ENCODE results near the gene NF1.

DNA sequence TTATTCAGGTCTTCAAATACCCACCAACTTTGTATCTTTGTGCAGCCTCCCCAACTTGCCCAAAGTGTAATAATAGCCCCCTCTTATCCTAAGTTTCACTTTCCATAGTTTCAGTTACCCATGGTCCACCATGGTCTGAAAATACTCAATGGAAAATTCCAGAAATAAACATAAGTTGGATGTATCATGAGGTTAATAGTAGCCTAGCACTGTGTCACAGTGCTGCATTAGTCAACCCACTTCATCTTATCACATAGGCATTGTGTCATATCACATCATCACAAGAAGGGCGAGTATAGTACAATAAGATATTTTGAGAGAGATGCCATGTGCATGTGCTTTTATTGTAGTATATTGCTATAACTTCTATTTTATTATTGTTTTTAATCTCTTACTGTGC, 180.3 kb downstream of the NF1 start:
- TF ChIP-seq, protein P1, sequence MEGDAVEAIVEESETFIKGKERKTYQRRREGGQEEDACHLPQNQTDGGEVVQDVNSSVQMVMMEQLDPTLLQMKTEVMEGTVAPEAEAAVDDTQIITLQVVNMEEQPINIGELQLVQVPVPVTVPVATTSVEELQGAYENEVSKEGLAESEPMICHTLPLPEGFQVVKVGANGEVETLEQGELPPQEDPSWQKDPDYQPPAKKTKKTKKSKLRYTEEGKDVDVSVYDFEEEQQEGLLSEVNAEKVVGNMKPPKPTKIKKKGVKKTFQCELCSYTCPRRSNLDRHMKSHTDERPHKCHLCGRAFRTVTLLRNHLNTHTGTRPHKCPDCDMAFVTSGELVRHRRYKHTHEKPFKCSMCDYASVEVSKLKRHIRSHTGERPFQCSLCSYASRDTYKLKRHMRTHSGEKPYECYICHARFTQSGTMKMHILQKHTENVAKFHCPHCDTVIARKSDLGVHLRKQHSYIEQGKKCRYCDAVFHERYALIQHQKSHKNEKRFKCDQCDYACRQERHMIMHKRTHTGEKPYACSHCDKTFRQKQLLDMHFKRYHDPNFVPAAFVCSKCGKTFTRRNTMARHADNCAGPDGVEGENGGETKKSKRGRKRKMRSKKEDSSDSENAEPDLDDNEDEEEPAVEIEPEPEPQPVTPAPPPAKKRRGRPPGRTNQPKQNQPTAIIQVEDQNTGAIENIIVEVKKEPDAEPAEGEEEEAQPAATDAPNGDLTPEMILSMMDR (IDR thresholded peaks at IDR 0.05; ENCODE audit: low read length), result no peak
- TF ChIP-seq EZH2 (optimal IDR thresholded peaks at IDR 0.05; ENCODE audit: low read depth, low read length) (no peak), EZH2phosphoT487 (IDR thresholded peaks at IDR 0.05; ENCODE audit: low read length) (no peak)
